Stimulated activated naive CD8-positive, alpha-beta T cell treated with anti-CD3 and anti-CD28 coated beads, Interleukin-15, Interleukin-2, amounts not matched to agents 100 ng/mL and 50 ng/mL, for 24 hours (primary cell): ENCODE results near the gene SH2D1A.
"Not testable (repeated sequence)": the region's sequence is repeated elsewhere in the genome, so short reads cannot be mapped to it uniquely, and the experiment has no call there.

Experiments used
- H3K27ac Mint-ChIP-seq: one replicate; pipeline ENCODE4 v1.8.0; 2021; ENCODE audit warnings: mild to moderate bottlenecking, mixed read lengths
- H3K27me3 Mint-ChIP-seq: one replicate; pipeline ENCODE4 v1.8.0; 2021; ENCODE audit warnings: mixed read lengths
- H3K36me3 Mint-ChIP-seq: one replicate; pipeline ENCODE4 v1.8.0; 2021; ENCODE audit warnings: low read depth, mixed read lengths
- H3K4me1 Mint-ChIP-seq: one replicate; pipeline ENCODE4 v1.8.0; 2021; ENCODE audit warnings: low read depth, mixed read lengths
- H3K4me3 Mint-ChIP-seq: one replicate; pipeline ENCODE4 v1.8.0; 2021; ENCODE audit warnings: mild to moderate bottlenecking, mixed read lengths
- H3K9me3 Mint-ChIP-seq: one replicate; pipeline ENCODE4 v1.8.0; 2021; ENCODE audit warnings: mixed read lengths

The SH2D1A gene

GRCh38 chrX:124346117-124346876, at the start of gene SH2D1A:
TSS of gene SH2D1A (plus strand) at chrX:124346563. CDS start at chrX:124346643, 80 bp downstream.
- Mint-ChIP-seq H3K9me3 (no peaks in the 10 kb centered on the region), H3K4me3 (peak within 1 kb of the TSS; percentile 93), H3K27ac (peak within 1 kb of the TSS; percentile 95), H3K27me3 (no peaks in the 10 kb centered on the region), H3K36me3 (no peaks in the 10 kb centered on the region), H3K4me1 (peaks cover 49% of the 10 kb centered on the region)

DNA sequence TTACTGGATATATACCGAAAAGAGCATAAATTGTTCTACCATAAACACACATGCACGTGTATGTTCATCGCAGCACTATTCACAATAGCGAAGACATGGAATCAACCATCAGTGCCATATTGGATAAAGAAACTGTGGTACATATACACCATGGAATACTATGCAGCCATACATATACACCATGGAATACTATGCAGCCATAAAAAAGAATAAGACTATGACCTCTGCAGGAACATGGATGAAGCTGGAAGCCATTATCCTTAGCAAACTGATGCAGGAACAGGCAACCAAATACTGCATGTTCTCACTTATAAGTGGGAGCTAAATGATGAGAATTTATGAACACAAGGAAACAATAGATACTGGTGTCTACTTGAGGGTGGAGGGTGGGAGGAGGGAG, 47.0 kb upstream of the SH2D1A start:
- not testable (repeated sequence) for H3K4me3 Mint-ChIP-seq, H3K27me3 Mint-ChIP-seq, H3K36me3 Mint-ChIP-seq, H3K9me3 Mint-ChIP-seq
- Mint-ChIP-seq H3K4me1 (peaks cover 50% of the 10 kb centered on the region), H3K27ac (peak overlapping the region; percentile 87)

DNA sequence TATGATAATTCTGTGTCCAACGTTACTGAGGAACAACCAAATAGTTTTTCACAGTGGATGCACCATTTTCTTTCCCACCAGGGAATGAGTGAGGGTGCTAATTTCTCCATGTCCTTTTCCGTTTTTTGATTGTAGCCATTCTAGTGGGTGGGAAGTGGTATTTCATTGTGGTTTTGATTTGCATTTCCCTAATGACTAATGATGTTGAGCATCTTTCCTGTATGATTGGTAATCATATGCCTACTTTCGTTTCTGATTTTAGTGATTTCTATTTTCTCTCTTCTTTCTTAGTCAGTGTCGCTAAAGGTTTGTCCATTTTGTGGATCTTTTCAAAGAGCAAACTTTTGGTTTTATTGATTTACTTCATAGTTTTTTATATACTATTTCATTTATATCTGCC, 46.0 kb upstream of the SH2D1A start:
- peak overlapping the region; percentile 75 for H3K4me3 Mint-ChIP-seq
- H3K27me3 Mint-ChIP-seq, result no peaks in the 10 kb centered on the region
- no peaks in the 10 kb centered on the region for H3K36me3 Mint-ChIP-seq
- peaks cover 3% of the 10 kb centered on the region for H3K9me3 Mint-ChIP-seq
- H3K27ac Mint-ChIP-seq, result peak overlapping the region; percentile 87
- peaks cover 40% of the 10 kb centered on the region for H3K4me1 Mint-ChIP-seq

GRCh38 chrX:124307253-124307907, 39.0 kb upstream of the SH2D1A start:
- Mint-ChIP-seq H3K27ac (peak overlapping the region; percentile 75), H3K4me3 (no peak overlapping the region), H3K9me3 (peaks cover 4% of the 10 kb centered on the region), H3K27me3 (no peaks in the 10 kb centered on the region), H3K36me3 (peaks cover 4% of the 10 kb centered on the region), H3K4me1 (peaks cover 21% of the 10 kb centered on the region)

GRCh38 chrX:124325732-124326131, 20.6 kb upstream of the SH2D1A start:
- H3K4me3 Mint-ChIP-seq, result no peak overlapping the region
- H3K27ac Mint-ChIP-seq, result no peak overlapping the region
- no peaks in the 10 kb centered on the region for H3K36me3 Mint-ChIP-seq
- peaks cover 17% of the 10 kb centered on the region for H3K4me1 Mint-ChIP-seq
- no peaks in the 10 kb centered on the region for H3K9me3 Mint-ChIP-seq
- no peaks in the 10 kb centered on the region for H3K27me3 Mint-ChIP-seq

GRCh38 chrX:124328765-124329164, 17.6 kb upstream of the SH2D1A start:
- no peak overlapping the region for H3K27ac Mint-ChIP-seq
- H3K4me1 Mint-ChIP-seq, result peaks cover 20% of the 10 kb centered on the region
- no peak overlapping the region for H3K4me3 Mint-ChIP-seq
- no peaks in the 10 kb centered on the region for H3K27me3 Mint-ChIP-seq
- no peaks in the 10 kb centered on the region for H3K36me3 Mint-ChIP-seq
- no peaks in the 10 kb centered on the region for H3K9me3 Mint-ChIP-seq

GRCh38 chrX:124332481-124333424, 13.6 kb upstream of the SH2D1A start, which contains the start of gene TEX13D:
TSS of gene TEX13D (plus strand) at chrX:124332660. CDS start at chrX:124332918, 258 bp downstream.
- Mint-ChIP-seq H3K27me3 (no peaks in the 10 kb centered on the region), H3K4me1 (peaks cover 38% of the 10 kb centered on the region), H3K27ac (no peak within 1 kb of the TSS), H3K4me3 (no peak within 1 kb of the TSS), H3K36me3 (no peaks in the 10 kb centered on the region), H3K9me3 (no peaks in the 10 kb centered on the region)

DNA sequence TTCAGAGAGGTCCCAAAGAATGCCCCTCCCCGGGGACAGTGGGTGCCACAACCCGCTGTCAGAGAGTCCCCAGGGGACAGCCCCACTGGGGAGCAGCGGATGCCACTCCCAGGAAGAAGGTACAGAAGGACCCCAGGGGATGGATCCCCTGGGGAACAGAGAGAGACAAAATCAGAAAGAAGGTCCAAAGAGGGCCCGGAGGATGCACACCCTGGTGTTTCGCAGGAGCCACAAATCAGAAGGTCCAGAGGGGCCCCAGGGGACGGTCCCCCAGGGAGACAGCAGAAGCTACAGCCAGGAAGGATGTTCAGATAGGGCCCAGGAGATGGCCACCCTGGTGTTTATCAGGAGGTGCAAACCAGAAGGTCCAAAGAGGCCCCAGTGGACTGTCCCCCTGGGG, 12.5 kb upstream of the SH2D1A start:
- Mint-ChIP-seq H3K36me3 (no peaks in the 10 kb centered on the region), H3K27ac (no peak overlapping the region), H3K27me3 (no peaks in the 10 kb centered on the region), H3K4me1 (peaks cover 34% of the 10 kb centered on the region), H3K4me3 (no peak overlapping the region), H3K9me3 (no peaks in the 10 kb centered on the region)

- H3K27me3 Mint-ChIP-seq, H3K36me3 Mint-ChIP-seq, H3K27ac Mint-ChIP-seq, H3K9me3 Mint-ChIP-seq, H3K4me3 Mint-ChIP-seq: not testable (repeated sequence)
- peaks cover 33% of the 10 kb centered on the region for H3K4me1 Mint-ChIP-seq
Measured at GRCh38 chrX:124334555-124334954, 11.8 kb upstream of the SH2D1A start.

GRCh38 chrX:124335598-124335997, 10.8 kb upstream of the SH2D1A start:
- H3K27ac Mint-ChIP-seq, result peak overlapping the region; percentile 34
- no peaks in the 10 kb centered on the region for H3K9me3 Mint-ChIP-seq
- no peak overlapping the region for H3K4me3 Mint-ChIP-seq
- H3K36me3 Mint-ChIP-seq, result no peaks in the 10 kb centered on the region
- H3K27me3 Mint-ChIP-seq, result no peaks in the 10 kb centered on the region
- H3K4me1 Mint-ChIP-seq, result peaks cover 37% of the 10 kb centered on the region

DNA sequence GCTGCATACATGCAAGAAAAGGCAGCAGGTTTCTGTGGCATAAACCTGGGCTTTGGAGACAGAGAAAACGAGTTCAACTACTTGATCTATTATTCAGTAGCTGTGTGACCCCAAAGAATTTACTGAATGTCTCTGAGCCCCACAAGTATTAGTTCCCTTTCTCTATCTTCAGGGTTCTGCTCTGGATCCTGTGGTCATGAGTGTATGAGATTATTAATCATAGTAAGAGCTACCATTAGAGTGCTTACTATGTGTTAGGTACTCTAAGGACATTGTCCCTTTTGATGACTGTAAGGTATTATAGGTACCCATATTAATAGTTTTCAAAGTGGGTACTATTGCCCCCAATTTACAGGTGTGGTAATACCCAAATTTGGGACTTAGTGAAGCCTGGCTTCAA, 8.4 kb upstream of the SH2D1A start:
- Mint-ChIP-seq H3K4me3 (no peak overlapping the region), H3K4me1 (peaks cover 57% of the 10 kb centered on the region), H3K36me3 (no peaks in the 10 kb centered on the region), H3K27ac (no peak overlapping the region), H3K9me3 (no peaks in the 10 kb centered on the region), H3K27me3 (no peaks in the 10 kb centered on the region)

GRCh38 chrX:124338733-124339514, 7.4 kb upstream of the SH2D1A start:
- H3K4me3 Mint-ChIP-seq, result no peak overlapping the region
- H3K4me1 Mint-ChIP-seq, result peaks cover 67% of the 10 kb centered on the region
- H3K9me3 Mint-ChIP-seq, result no peaks in the 10 kb centered on the region
- H3K36me3 Mint-ChIP-seq, result no peaks in the 10 kb centered on the region
- H3K27me3 Mint-ChIP-seq, result no peaks in the 10 kb centered on the region
- H3K27ac Mint-ChIP-seq, result peak overlapping the region; percentile 28

- peak overlapping the region; percentile 95 for H3K27ac Mint-ChIP-seq
- H3K36me3 Mint-ChIP-seq, result no peaks in the 10 kb centered on the region
- H3K4me3 Mint-ChIP-seq, result peak overlapping the region; percentile 50
- no peaks in the 10 kb centered on the region for H3K27me3 Mint-ChIP-seq
- no peaks in the 10 kb centered on the region for H3K9me3 Mint-ChIP-seq
- H3K4me1 Mint-ChIP-seq, result peaks cover 76% of the 10 kb centered on the region
Measured at GRCh38 chrX:124341396-124342132, 4.8 kb upstream of the SH2D1A start.
